22Rv1 (cell line): Measurements from ENCODE around the gene PLRG1.

Experiments
- H3K27ac ChIP-seq: fragments of 450-650 bp; 2 replicates; pipeline ENCODE4 v1.5.1; 2017
- ZFX ChIP-seq: fragments of 450-650 bp; IDR thresholded peaks from 2 replicates; pipeline ENCODE4 v1.6.1; 2017; ENCODE audit warnings: antibody characterized with exemption, borderline replicate concordance
- TF ChIP-seq, protein P1 (sequence below): fragments of 450-650 bp; IDR thresholded peaks from 2 replicates; pipeline ENCODE4 v1.5.1; 2017; ENCODE audit warnings: mild to moderate bottlenecking

PLRG1 gene

DNA sequence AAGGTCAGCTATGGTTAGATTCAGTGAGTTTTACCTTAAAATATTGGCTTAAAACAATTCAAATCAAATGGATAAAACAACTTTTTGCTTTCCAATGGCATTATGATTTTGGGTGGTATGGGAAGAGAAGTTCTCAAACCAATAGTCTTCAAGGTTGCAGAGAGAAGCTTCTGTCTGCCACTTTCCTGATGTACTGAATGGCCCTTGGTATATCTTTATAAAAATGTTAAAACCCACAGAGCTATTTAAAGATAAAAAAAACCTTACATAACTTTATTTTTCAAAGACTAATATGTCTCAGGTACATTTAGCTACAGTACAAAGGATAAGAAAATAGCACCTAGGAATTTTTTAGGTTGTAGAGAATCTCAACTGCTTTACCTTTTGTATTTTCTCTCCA, 33.5 kb upstream of the PLRG1 start:
- no peak overlapping the region for H3K27ac ChIP-seq
- TF ChIP-seq, protein P1, sequence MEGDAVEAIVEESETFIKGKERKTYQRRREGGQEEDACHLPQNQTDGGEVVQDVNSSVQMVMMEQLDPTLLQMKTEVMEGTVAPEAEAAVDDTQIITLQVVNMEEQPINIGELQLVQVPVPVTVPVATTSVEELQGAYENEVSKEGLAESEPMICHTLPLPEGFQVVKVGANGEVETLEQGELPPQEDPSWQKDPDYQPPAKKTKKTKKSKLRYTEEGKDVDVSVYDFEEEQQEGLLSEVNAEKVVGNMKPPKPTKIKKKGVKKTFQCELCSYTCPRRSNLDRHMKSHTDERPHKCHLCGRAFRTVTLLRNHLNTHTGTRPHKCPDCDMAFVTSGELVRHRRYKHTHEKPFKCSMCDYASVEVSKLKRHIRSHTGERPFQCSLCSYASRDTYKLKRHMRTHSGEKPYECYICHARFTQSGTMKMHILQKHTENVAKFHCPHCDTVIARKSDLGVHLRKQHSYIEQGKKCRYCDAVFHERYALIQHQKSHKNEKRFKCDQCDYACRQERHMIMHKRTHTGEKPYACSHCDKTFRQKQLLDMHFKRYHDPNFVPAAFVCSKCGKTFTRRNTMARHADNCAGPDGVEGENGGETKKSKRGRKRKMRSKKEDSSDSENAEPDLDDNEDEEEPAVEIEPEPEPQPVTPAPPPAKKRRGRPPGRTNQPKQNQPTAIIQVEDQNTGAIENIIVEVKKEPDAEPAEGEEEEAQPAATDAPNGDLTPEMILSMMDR, result no peak
- TF ChIP-seq ZFX, result no peak

DNA sequence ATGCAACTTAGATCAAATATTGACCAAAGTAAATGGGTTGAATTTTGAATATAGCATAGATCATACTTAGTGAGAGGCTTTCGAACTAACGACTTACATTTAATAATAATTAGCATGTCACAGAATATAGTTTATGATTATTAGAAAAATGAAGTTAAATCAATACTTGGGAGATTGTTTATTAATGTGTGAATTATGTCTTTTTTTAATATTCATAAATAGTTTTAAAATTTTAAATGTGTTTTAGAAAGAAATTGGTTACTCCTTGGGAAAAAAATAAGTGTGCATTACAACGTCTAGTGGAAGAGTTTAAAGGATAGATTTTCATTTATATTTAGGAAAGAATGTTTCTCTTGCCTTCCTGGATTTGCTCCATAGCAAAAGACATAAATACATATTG, 33.0 kb upstream of the PLRG1 start:
- no peak overlapping the region for H3K27ac ChIP-seq
- no peak for TF ChIP-seq ZFX
- TF ChIP-seq, protein P1, result no peak

DNA sequence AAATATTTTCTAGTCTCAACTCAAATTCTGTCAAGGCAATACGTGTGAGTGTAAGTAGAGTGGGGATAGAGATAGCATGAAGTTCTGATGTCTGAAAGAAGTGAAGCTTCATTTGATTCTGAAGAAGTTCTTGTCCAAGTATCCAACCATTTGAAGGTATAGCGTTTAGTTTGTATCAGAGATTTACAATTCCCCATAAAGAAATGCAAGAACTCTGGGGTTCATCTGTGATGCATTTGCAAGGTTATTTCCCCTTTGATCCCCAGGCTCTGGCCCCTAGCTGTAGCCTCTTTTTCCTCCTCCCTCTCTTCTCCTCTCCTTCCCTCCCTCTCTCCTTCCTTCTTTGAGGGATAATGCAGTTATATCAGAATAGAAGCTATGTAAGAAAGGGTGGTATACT, 32.5 kb upstream of the PLRG1 start:
- no peak overlapping the region for H3K27ac ChIP-seq
- TF ChIP-seq, protein P1, result no peak
- no peak for TF ChIP-seq ZFX

DNA sequence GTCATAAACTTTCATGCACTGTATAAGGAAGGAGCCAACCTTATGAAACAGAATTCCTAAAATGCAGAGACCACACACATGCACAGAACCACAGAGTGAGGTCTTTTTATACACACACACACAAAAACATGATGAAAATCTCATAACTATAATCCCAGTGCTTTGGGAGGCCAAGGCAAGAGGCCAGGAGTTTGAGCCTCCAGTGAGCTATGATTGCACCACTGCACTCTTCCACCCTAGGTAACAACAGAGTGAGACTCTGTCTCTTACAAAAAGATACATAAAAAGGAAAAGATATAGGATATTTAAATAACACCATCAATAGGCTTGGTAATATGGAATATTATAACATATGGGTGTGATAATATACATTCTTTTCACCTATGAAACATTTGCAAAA, 29.7 kb upstream of the PLRG1 start:
- no peak for TF ChIP-seq ZFX
- TF ChIP-seq, protein P1, result no peak
- H3K27ac ChIP-seq, result no peak overlapping the region

- TF ChIP-seq, protein P1, result no peak
- no peak for TF ChIP-seq ZFX
- H3K27ac ChIP-seq, result no peak overlapping the region
These were observed 28.7 kb upstream of the PLRG1 start for GRCh38 chr4:154578919-154579318.

GRCh38 chr4:154577324-154577723, 27.1 kb upstream of the PLRG1 start:
- no peak for TF ChIP-seq ZFX
- TF ChIP-seq, protein P1, result no peak
- H3K27ac ChIP-seq, result no peak overlapping the region

DNA sequence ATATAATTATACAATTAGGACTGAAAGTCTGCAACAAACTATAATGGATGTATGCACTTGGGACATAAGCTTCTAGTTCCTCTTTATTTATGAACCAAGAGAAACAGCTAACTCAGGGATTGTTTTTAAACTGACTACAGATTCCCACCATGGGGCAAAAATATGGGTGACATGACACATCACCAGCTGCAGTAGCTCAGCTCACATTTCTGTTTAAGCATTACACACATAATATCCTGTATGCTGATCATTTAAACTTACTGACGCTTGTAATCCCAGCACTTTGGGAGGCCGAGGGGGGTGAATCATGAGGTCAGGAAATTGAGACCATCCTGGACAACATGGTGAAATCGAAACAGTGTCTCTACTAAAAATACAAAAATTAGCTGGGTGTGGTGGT, 24.1 kb upstream of the PLRG1 start:
- no peak overlapping the region for H3K27ac ChIP-seq
- TF ChIP-seq, protein P1, result no peak
- TF ChIP-seq ZFX, result no peak
